OCI-LY7 (cell line): Measurements from ENCODE around the gene TGM3.

Experiments
- CTCF ChIP-seq: fragments of 200-600 bp; sonication (generic); conservative IDR thresholded peaks from 2 replicates; pipeline ENCODE4 v1.5.1; 2014; ENCODE audit warnings: mild to moderate bottlenecking, antibody characterized with exemption, low read length, moderate library complexity, mixed read lengths
- EZH2phosphoT487 ChIP-seq: fragments of 200-600 bp; sonication (generic); IDR thresholded peaks from 2 replicates; pipeline ENCODE4 v1.6.1; 2018; ENCODE audit warnings: low read depth, borderline replicate concordance, mild to moderate bottlenecking, mixed run types, antibody characterized with exemption, low read length, moderate library complexity, mixed read lengths

DNA sequence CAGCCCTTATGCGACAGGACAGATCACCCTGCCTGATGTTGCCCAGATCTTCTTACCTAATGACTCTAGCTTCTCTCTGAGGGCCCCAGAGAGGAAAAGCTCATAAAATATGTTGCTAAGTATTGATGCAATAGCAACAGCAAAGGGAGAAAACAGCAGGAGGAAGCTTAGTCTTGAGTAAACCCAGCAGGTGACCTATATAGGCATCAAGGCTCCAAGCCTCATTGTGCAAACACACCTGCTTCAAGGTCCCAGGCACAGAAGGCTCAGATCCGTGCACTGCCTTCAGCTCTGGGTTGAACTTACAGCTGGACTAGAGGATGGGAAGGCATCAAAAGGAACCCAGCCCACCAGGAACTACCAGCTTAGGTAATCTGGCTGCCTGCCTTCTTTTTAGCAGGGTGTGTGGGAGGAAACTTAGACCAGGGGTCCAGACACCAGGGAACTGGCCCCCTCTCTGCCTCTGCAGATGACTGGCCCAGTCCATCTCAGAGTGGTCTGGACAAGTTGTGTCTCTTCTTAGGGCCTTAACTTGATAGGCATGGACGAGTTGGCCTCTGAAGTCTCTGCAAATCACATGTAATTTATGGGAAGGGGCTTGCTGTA lies 34.4 kb downstream of the TGM3 start:
- no peak for TF ChIP-seq CTCF
- TF ChIP-seq EZH2phosphoT487, result no peak
